H1 (cell line): ENCODE measurements around the gene EZH2.

ENCODE experiments used
- BRCA1 ChIP-seq: IDR thresholded peaks from 2 replicates; pipeline ENCODE4 v1.6.1; 2012; ENCODE audit warnings: low read depth, low read length, improper control_type of control experiment
- CBX8 ChIP-seq: fragments of 300-800, 300-1000 bp; sonication (generic); IDR thresholded peaks from 2 replicates; pipeline ENCODE4 v1.7.1; 2016; ENCODE audit warnings: low read depth, low read length, borderline replicate concordance
- CTCF ChIP-seq, 3 experiments: IDR thresholded peaks; 1 replicate in 2 of 3; 2 replicates in 1 of 3; pipeline versions ENCODE4 v1.5.1 to v1.6.1; 2011; ENCODE audit warnings: low read length in 3 of 3, mild to moderate bottlenecking in 3 of 3, inconsistent platforms in 2 of 3, low read depth in 1 of 3, moderate library complexity in 1 of 3; ENCODE audit not compliant: insufficient read depth in 1 of 3; ENCODE audit errors: control extremely low read depth in 1 of 3
- JUN ChIP-seq: IDR thresholded peaks from 2 replicates; pipeline ENCODE4 v1.6.1; 2011; ENCODE audit warnings: low read depth, mild to moderate bottlenecking, improper control_type of control experiment, low read length
- RAD21 ChIP-seq, 2 experiments: IDR thresholded peaks in 1 of 2; conservative IDR thresholded peaks in 1 of 2; 2 replicates each; pipeline ENCODE4 v1.6.1; 2011; ENCODE audit warnings: low read depth in 2 of 2, low read length in 2 of 2, improper control_type of control experiment in 1 of 2, inconsistent platforms in 1 of 2, mild to moderate bottlenecking in 1 of 2, moderate library complexity in 1 of 2
- SIN3A ChIP-seq, 2 experiments: IDR thresholded peaks in 1 of 2; conservative IDR thresholded peaks in 1 of 2; 2 replicates each; pipeline ENCODE4 v1.6.1; 2011 to 2012; ENCODE audit warnings: low read length in 2 of 2, improper control_type of control experiment in 1 of 2, low read depth in 1 of 2, mild to moderate bottlenecking in 1 of 2

GRCh38 chr7:148886844-148887243 lies 2.8 kb upstream of the EZH2 start:
- no peak for TF ChIP-seq CTCF (IDR thresholded peaks at IDR 0.05; ENCODE audit: control extremely low read depth in 1 of 3, insufficient read depth in 1 of 3, low read depth in 1 of 3, low read length in 3 of 3)
- no peak for TF ChIP-seq SIN3A (conservative IDR thresholded peaks at IDR 0.05 in 1 of 2, IDR thresholded peaks at IDR 0.05 in 1 of 2; ENCODE audit: low read depth in 1 of 2, low read length in 2 of 2)
- no peak for TF ChIP-seq JUN
- no peak for TF ChIP-seq BRCA1
- no peak for TF ChIP-seq RAD21 (IDR thresholded peaks at IDR 0.05 in 1 of 2, conservative IDR thresholded peaks at IDR 0.05 in 1 of 2; ENCODE audit: low read depth in 2 of 2, low read length in 2 of 2)
- no peak for TF ChIP-seq CBX8
